Karpas-422 (cell line): ENCODE measurements around the gene UBE2B. TPM values are rescaled to one million over a fixed set of nuclear protein-coding genes. Genes with fewer than 3 reads are reported as not detected.
A peak's percentile ranks its signal among the peaks of the same experiment; 100 is the strongest.
"Not testable (repeated sequence)": the region's sequence is repeated elsewhere in the genome, so short reads cannot be mapped to it uniquely, and the experiment has no call there.

Experiments used
- DNase-seq: peaks from one replicate; pipeline ENCODE4 v3.0.0-alpha.2; 2015
- H2AFZ ChIP-seq: fragments of 200-600 bp; sonication (generic); 2 replicates; pipeline ENCODE4 v1.6.1; 2014; ENCODE audit warnings: antibody characterized with exemption, low read length, mixed read lengths
- H3K27ac ChIP-seq: fragments of 200-600 bp; sonication (generic); 2 replicates; pipeline ENCODE4 v1.5.1; 2014; ENCODE audit warnings: mild to moderate bottlenecking, low read length, moderate library complexity
- H3K27me3 ChIP-seq: fragments of 200-600 bp; sonication (generic); 2 replicates; pipeline ENCODE4 v1.6.1; 2014; ENCODE audit warnings: low read length, mixed read lengths
- H3K36me3 ChIP-seq: fragments of 200-600 bp; sonication (generic); 2 replicates; pipeline ENCODE4 v1.6.1; 2014; ENCODE audit warnings: low read length, mixed read lengths; ENCODE audit not compliant: insufficient read depth
- H3K4me1 ChIP-seq: fragments of 200-600 bp; sonication (generic); 2 replicates; pipeline ENCODE4 v1.6.1; 2014; ENCODE audit warnings: mild to moderate bottlenecking, low read length, mixed read lengths
- H3K4me2 ChIP-seq: fragments of 200-600 bp; sonication (generic); 2 replicates; pipeline ENCODE4 v1.6.1; 2014; ENCODE audit warnings: low read length, low read depth, mild to moderate bottlenecking; ENCODE audit not compliant: poor library complexity, severe bottlenecking
- H3K4me3 ChIP-seq: fragments of 200-600 bp; sonication (generic); 2 replicates; pipeline ENCODE4 v1.5.1; 2014; ENCODE audit warnings: mild to moderate bottlenecking, antibody characterized with exemption, low read length, mixed read lengths
- H3K79me2 ChIP-seq: fragments of 200-600 bp; sonication (generic); 2 replicates; pipeline ENCODE4 v1.6.1; 2014; ENCODE audit warnings: mild to moderate bottlenecking, low read length, mixed read lengths
- H3K9ac ChIP-seq: fragments of 200-600 bp; sonication (generic); 2 replicates; pipeline ENCODE4 v1.6.0; 2014; ENCODE audit warnings: low read length
- H3K9me2 ChIP-seq: fragments of 200-600 bp; sonication (generic), shearing (Covaris generic); replicated peaks from 2 replicates; pipeline ENCODE4 v1.6.0; 2014; ENCODE audit warnings: mild to moderate bottlenecking, low read length, moderate library complexity; ENCODE audit not compliant: insufficient read depth
- H3K9me3 ChIP-seq: fragments of 300-700, 200-600 bp; sonication (generic); 2 replicates; pipeline ENCODE4 v1.6.1; 2014; ENCODE audit warnings: low read length, mixed read lengths
- H4K20me1 ChIP-seq: fragments of 200-600 bp; sonication (generic); 2 replicates; pipeline ENCODE4 v1.6.1; 2014; ENCODE audit warnings: mild to moderate bottlenecking, antibody characterized with exemption, low read length, low read depth; ENCODE audit not compliant: insufficient read depth
- total RNA-seq: library from RNA; depleted of rRNA; stranded (reverse); fragments of >200 nt; shearing (Covaris generic); gene quantifications from 2 replicates; pipeline ENCODE4 v1.2.3, GENCODE V29; 2014; ENCODE audit warnings: low replicate concordance

The UBE2B gene
- total RNA-seq, 1 experiment from 2014 or later: 47.9 TPM

DNA sequence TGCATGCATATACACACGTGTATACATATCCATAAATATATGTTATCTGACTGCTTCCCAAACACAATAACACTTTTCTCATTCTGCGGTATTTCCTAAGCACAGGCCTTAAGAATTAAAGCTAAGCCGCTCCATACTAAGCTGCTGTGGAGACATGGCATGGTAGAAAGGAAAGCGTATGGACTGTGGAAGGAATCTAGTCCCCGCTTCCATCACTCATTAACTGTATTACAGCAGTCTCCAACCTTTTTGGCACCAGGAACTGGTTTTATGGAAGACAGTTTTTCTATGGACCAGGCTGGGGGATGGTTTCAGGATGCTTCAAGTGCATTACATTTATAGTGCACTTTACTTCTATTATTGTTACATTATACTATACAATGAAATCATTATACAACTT, 15.7 kb upstream of the UBE2B start:
- no peaks in the 10 kb centered on the region for H3K79me2 ChIP-seq
- no peak overlapping the region for H3K9ac ChIP-seq
- no peak for DNase-seq
- H3K27me3 ChIP-seq: no peaks in the 10 kb centered on the region
- no peak overlapping the region for H3K4me3 ChIP-seq
- H3K4me2 ChIP-seq: no peak overlapping the region
- no peaks in the 10 kb centered on the region for H3K9me2 ChIP-seq
- no peaks in the 10 kb centered on the region for H3K36me3 ChIP-seq
- no peak overlapping the region for H2AFZ ChIP-seq
- no peak overlapping the region for H3K27ac ChIP-seq
- H3K4me1 ChIP-seq: no peaks in the 10 kb centered on the region
- no peaks in the 10 kb centered on the region for H3K9me3 ChIP-seq
- H4K20me1 ChIP-seq: no peaks in the 10 kb centered on the region

DNA sequence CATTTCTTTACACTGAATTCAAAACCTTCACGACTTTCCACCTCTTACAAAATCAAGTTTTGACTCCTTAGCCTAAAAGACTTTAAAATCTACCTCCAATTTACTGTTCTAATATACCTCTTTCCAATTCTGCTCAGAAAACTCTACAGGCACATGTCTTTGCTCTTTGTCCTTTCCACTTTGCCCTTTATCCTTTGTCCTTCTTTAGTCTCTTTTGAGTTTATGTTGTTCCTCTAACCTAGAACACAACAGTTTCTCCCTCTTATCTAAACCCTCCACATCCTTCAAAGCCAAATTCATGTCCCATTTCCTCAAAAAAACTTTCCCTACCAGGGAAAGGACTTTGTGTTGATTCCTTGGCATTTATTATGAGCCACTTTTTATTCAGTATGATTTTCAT, 5.8 kb upstream of the UBE2B start:
- no peaks in the 10 kb centered on the region for H3K9me2 ChIP-seq
- DNase-seq: no peak
- peak overlapping the region; percentile 84 for H3K4me2 ChIP-seq

DNA sequence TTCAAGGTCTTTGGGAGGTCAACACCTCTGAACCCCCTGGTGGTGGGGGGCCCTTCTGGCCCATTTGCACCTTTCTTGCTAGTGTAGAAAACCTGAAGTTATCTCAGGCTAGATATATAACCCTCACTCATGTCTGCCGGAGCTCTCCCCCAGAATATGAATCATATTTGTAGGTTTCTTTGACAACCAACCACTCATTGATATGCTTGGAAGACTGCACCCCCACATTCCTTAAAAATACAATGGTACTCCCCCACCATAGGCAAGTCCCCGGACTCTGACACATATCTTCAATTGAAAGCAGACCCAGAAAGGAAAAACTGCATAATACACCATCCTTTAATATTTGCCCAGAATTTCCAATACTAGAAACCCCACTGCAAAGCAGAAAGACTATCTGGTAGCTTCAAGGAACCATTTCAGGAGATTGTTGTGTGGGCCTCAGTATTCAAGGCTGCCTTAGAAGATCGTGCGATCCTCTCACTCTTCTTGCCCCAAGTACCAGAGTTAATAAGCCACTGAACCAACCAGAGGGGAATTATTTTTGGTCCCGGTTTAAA, 978 bp upstream of the UBE2B start:
- peaks cover 41% of the 10 kb centered on the region for H3K4me1 ChIP-seq
- peak overlapping the region; percentile 75 for H3K4me3 ChIP-seq
- H3K79me2 ChIP-seq: peaks cover 70% of the 10 kb centered on the region
- H3K9me2 ChIP-seq: no peaks in the 10 kb centered on the region
- no peaks in the 10 kb centered on the region for H3K27me3 ChIP-seq
- no peak for DNase-seq
- peak overlapping the region; percentile 98 for H2AFZ ChIP-seq
- no peaks in the 10 kb centered on the region for H3K9me3 ChIP-seq
- H3K9ac ChIP-seq: peak overlapping the region; percentile 86
- H3K27ac ChIP-seq: peak overlapping the region; percentile 78
- H3K36me3 ChIP-seq: peaks cover 13% of the 10 kb centered on the region
- peak overlapping the region; percentile 81 for H3K4me2 ChIP-seq
- H4K20me1 ChIP-seq: peaks cover 7% of the 10 kb centered on the region; the same call in 1 of the 2 replicates

More for the DNA sequence above, 5.8 kb upstream of the UBE2B start:
- Histone ChIP-seq H3K9me3 (no peaks in the 10 kb centered on the region), H3K4me1 (peaks cover 29% of the 10 kb centered on the region), H3K36me3 (peaks cover 4% of the 10 kb centered on the region; the same call in 1 of the 2 replicates), H3K27me3 (no peaks in the 10 kb centered on the region), H2AFZ (no peak overlapping the region), H4K20me1 (no peaks in the 10 kb centered on the region), H3K27ac (no peak overlapping the region), H3K9ac (no peak overlapping the region), H3K79me2 (peaks cover 41% of the 10 kb centered on the region), H3K4me3 (peak overlapping the region; percentile 80)

DNA sequence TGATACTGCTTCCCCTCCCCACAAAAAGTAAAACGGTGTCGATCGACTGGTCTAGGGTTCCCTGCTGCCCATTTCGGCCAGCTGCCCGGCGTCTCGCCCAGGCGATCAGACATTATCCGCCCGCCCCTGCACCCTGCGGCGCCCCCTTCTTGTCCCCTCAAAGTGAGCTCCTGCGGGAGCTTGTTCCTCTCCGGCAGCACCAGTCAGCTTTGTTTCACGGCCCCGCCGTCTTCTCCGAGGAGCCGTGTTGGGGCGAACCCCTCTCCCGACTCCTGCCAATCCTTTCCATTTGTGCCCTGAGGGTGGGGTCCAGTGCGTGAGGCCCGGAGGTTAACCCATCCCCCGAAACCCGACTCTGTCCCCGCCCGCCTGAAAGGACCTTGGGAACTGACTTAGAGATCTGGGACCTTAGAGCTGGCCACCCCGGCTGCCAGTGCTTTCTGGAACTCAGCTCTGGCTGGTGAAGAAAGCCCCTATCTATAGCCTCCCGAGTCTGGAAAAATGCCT, 518 bp downstream of the UBE2B start:
- H3K36me3 ChIP-seq: peaks cover 18% of the 10 kb centered on the region
- H3K9me3 ChIP-seq: no peaks in the 10 kb centered on the region
- DNase-seq: peak; percentile 68
- peak overlapping the region; percentile 86 for H3K9ac ChIP-seq
- H3K4me2 ChIP-seq: peak overlapping the region; percentile 81
- peak overlapping the region; percentile 75 for H3K4me3 ChIP-seq
- H3K27ac ChIP-seq: peak overlapping the region; percentile 69
- H4K20me1 ChIP-seq: peaks cover 7% of the 10 kb centered on the region; the same call in 1 of the 2 replicates
- no peaks in the 10 kb centered on the region for H3K27me3 ChIP-seq
- no peaks in the 10 kb centered on the region for H3K9me2 ChIP-seq
- H3K4me1 ChIP-seq: peaks cover 31% of the 10 kb centered on the region
- H2AFZ ChIP-seq: no peak overlapping the region
- peaks cover 68% of the 10 kb centered on the region for H3K79me2 ChIP-seq

DNA sequence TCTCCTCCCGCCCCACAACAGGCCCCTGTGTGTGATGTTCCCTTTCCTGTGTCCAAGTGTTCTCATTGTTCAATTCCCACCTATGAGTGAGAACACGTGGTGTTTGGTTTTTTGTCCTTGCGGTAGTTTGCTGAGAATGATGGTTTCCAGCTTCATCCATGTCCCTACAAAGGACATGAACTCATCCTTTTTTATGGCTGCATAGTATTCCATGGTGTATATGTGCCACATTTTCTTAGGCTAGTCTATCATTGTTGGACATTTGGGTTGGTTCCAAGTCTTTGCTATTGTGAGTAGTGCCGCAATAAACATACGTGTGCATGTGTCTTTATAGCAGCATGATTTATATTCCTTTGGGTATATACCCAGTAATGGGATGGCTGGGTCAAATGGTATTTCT, 2.3 kb downstream of the UBE2B start:
- peaks cover 83% of the 10 kb centered on the region for H3K79me2 ChIP-seq
- H3K9me2 ChIP-seq, H3K27me3 ChIP-seq, DNase-seq, H3K4me2 ChIP-seq, H3K9ac ChIP-seq, H4K20me1 ChIP-seq, H3K27ac ChIP-seq, H3K9me3 ChIP-seq, H2AFZ ChIP-seq, H3K4me3 ChIP-seq: not testable (repeated sequence)
- H3K4me1 ChIP-seq: peaks cover 24% of the 10 kb centered on the region
- peaks cover 22% of the 10 kb centered on the region for H3K36me3 ChIP-seq

DNA sequence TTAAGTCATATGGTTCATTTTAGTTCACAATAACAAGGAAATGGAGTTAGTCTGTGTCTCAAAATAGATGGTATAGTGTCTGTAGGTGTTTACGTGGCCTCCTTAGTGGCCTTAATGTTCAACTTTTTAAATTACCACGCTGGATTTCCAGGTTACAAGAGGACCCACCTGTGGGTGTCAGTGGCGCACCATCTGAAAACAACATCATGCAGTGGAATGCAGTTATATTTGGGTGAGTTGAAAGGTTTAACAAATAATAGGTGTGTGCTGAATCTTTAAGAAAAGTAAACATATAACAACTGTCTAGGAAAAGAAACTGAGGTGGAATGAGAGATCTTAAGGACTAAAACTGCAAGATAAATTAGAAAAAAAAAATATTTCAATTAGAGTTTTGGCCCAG, 2.9 kb downstream of the UBE2B start:
- H3K4me1 ChIP-seq: peaks cover 24% of the 10 kb centered on the region
- peaks cover 22% of the 10 kb centered on the region for H3K36me3 ChIP-seq
- no peaks in the 10 kb centered on the region for H3K9me3 ChIP-seq
- no peak overlapping the region for H2AFZ ChIP-seq
- no peak overlapping the region for H3K4me2 ChIP-seq
- H3K9ac ChIP-seq: no peak overlapping the region
- no peak overlapping the region for H3K4me3 ChIP-seq
- H3K27me3 ChIP-seq: no peaks in the 10 kb centered on the region
- no peak overlapping the region for H3K27ac ChIP-seq
- peaks cover 7% of the 10 kb centered on the region; the same call in 1 of the 2 replicates for H4K20me1 ChIP-seq
- H3K9me2 ChIP-seq: no peaks in the 10 kb centered on the region
- H3K79me2 ChIP-seq: peaks cover 86% of the 10 kb centered on the region
- no peak for DNase-seq

DNA sequence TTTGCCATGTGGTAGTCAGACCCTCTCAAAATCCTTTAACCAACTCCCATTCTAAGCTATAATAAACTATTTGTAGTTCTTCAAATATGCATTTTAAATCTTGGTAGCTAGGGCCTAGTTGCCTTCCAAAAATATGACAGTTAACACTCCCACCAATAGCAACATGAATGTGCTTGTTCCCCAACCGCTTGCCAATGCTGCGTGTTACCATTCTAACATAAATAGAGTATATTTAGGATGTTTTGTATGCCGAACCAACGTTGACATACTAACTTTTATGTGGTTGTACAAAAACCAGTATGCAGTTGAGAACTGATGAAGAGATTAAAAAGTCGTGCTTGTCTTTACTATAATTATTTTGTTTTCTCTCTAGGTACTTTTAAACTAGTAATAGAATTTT, 9.0 kb downstream of the UBE2B start:
- no peak overlapping the region for H3K4me2 ChIP-seq

DNA sequence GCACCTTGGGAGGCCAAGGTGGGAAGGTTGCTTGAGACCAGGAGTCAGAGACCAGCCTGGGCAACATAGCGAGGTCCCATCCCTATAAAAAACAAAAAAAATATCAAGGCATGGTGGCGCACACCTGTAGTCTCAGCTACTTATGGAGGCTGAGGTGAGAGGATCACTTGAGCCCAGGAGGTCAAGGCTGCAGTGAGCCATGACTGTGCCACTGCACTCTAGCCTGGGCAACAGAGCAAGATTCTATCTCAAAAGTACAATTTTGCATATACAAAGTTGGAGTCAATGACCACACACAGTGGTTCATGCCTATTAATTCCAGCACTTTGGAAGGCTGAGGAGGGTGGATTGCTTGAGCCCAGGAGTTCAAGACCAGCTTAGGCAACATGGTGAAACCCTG, 10.8 kb downstream of the UBE2B start:
- peaks cover 49% of the 10 kb centered on the region for H3K79me2 ChIP-seq
- peaks cover 12% of the 10 kb centered on the region for H3K4me1 ChIP-seq
- H3K4me3 ChIP-seq, H3K4me2 ChIP-seq, H3K9me2 ChIP-seq, H3K27ac ChIP-seq, H3K9ac ChIP-seq, H4K20me1 ChIP-seq, H2AFZ ChIP-seq, DNase-seq, H3K9me3 ChIP-seq, H3K27me3 ChIP-seq: not testable (repeated sequence)
- H3K36me3 ChIP-seq: peaks cover 44% of the 10 kb centered on the region

More for the DNA sequence above, 9.0 kb downstream of the UBE2B start:
- Histone ChIP-seq H2AFZ (no peak overlapping the region), H3K9me3 (no peaks in the 10 kb centered on the region), H4K20me1 (no peaks in the 10 kb centered on the region), H3K36me3 (peaks cover 52% of the 10 kb centered on the region), H3K4me3 (no peak overlapping the region), H3K9me2 (no peaks in the 10 kb centered on the region), H3K27ac (no peak overlapping the region), H3K4me1 (peaks cover 12% of the 10 kb centered on the region), H3K9ac (no peak overlapping the region), H3K79me2 (peaks cover 64% of the 10 kb centered on the region), H3K27me3 (no peaks in the 10 kb centered on the region)
- no peak for DNase-seq
